Measurements from ENCODE around the gene SLC29A4.
"Not testable (repeated sequence)": the region's sequence is repeated elsewhere in the genome, so short reads cannot be mapped to it uniquely, and the experiment has no call there.

DNA sequence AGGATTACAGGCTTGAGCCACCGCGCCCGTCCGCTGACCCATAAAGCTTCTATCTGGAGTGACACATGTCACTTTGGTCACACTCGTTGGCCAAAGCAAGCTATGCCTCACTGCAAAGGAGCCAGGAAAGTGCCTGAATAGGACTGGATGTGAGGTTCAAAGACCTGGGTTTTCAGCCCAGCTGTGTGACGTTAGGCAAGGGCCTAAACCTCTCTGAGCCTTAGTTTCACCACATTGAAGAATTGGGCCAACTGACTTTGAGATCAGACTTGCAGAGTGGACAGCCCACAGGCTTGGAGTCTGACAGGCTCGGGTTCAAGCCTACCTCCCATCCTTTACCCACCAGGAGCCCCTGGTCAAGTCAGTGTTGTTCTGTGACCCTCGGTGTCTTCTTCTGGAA, 5.8 kb downstream of the SLC29A4 start:
- TF ChIP-seq, protein P1, sequence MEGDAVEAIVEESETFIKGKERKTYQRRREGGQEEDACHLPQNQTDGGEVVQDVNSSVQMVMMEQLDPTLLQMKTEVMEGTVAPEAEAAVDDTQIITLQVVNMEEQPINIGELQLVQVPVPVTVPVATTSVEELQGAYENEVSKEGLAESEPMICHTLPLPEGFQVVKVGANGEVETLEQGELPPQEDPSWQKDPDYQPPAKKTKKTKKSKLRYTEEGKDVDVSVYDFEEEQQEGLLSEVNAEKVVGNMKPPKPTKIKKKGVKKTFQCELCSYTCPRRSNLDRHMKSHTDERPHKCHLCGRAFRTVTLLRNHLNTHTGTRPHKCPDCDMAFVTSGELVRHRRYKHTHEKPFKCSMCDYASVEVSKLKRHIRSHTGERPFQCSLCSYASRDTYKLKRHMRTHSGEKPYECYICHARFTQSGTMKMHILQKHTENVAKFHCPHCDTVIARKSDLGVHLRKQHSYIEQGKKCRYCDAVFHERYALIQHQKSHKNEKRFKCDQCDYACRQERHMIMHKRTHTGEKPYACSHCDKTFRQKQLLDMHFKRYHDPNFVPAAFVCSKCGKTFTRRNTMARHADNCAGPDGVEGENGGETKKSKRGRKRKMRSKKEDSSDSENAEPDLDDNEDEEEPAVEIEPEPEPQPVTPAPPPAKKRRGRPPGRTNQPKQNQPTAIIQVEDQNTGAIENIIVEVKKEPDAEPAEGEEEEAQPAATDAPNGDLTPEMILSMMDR (IDR thresholded peaks at IDR 0.05): not testable (repeated sequence)
- not testable (repeated sequence) for TF ChIP-seq POLR2AphosphoS5, EP300, POLR2A (IDR thresholded peaks at IDR 0.05)

All from suprapubic skin (tissue), 4 donors.